Measurements from ENCODE around the gene PFKFB4.

Gene PFKFB4

GRCh38 chr3:48595526-48596121 lies 39.0 kb upstream of the PFKFB4 start:
- Histone ChIP-seq H3K27ac (ENCODE audit: insufficient read depth, low read depth, low read length, poor library complexity, severe bottlenecking) (no peak overlapping the region), H3K4me1 (ENCODE audit: control insufficient read depth, insufficient read depth, low read length) (peaks cover 20% of the 10 kb centered on the region), H3K27me3 (ENCODE audit: control insufficient read depth, insufficient read depth, low read length, poor library complexity, severe bottlenecking) (peaks cover 18% of the 10 kb centered on the region), H3K4me3 (ENCODE audit: insufficient read depth, low read depth, low read length) (peak overlapping the region; percentile 30), H3K9me3 (ENCODE audit: control insufficient read depth, low read length) (no peaks in the 10 kb centered on the region), H3K36me3 (ENCODE audit: control insufficient read depth, insufficient read depth, low read length) (peaks cover 21% of the 10 kb centered on the region)
- 26 to 31% methylated on average over 10 of the region's 10 CpGs for WGBS, 2 experiments

DNA sequence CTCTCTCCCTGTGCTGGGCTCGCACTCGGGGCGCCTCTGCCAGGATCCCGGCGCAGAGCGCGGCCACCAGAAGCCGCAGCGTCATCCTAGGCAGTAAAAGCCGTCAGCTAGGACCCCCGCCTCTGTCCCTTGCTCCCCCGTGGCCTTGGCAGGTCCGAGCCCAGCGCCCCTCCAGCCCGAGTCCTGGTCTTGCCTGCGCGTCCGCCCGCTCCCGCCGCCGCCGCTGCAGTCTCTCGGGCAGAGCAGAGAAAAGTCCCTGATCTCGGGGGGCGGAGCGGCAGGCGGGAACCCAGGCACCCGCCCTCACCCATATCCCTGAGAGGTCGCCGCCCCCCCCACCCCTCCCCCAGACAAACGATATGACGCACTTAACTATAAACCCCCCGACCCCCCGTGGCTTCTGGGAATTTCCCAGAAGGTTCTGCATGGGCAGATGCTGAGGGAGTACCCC lies 38.5 kb upstream of the PFKFB4 start, which contains the start of gene COL7A1:
TSS of gene COL7A1 (minus strand) at position 255 of the 451 bp plus-strand sequence. CDS start at position 85, 170 bp downstream.
- peaks cover 20% of the 10 kb centered on the region for H3K4me1 ChIP-seq (ENCODE audit: control insufficient read depth, insufficient read depth, low read length)
- H3K27ac ChIP-seq (ENCODE audit: insufficient read depth, low read depth, low read length, poor library complexity, severe bottlenecking) = no peak within 1 kb of the TSS
- no peaks in the 10 kb centered on the region for H3K9me3 ChIP-seq (ENCODE audit: control insufficient read depth, low read length)
- WGBS, 2 experiments = 3 to 4% methylated on average over 34 to 35 of the region's 35 CpGs
- peak within 1 kb of the TSS; percentile 30 for H3K4me3 ChIP-seq (ENCODE audit: insufficient read depth, low read depth, low read length)
- peaks cover 16% of the 10 kb centered on the region for H3K36me3 ChIP-seq (ENCODE audit: control insufficient read depth, insufficient read depth, low read length)
- H3K27me3 ChIP-seq (ENCODE audit: control insufficient read depth, insufficient read depth, low read length, poor library complexity, severe bottlenecking) = peaks cover 18% of the 10 kb centered on the region

GRCh38 chr3:48594417-48595049 lies 37.9 kb upstream of the PFKFB4 start:
- Histone ChIP-seq H3K4me3 (ENCODE audit: insufficient read depth, low read depth, low read length) (peak overlapping the region; percentile 30), H3K27ac (ENCODE audit: insufficient read depth, low read depth, low read length, poor library complexity, severe bottlenecking) (no peak overlapping the region), H3K36me3 (ENCODE audit: control insufficient read depth, insufficient read depth, low read length) (peaks cover 11% of the 10 kb centered on the region), H3K4me1 (ENCODE audit: control insufficient read depth, insufficient read depth, low read length) (peaks cover 20% of the 10 kb centered on the region), H3K27me3 (ENCODE audit: control insufficient read depth, insufficient read depth, low read length, poor library complexity, severe bottlenecking) (peaks cover 18% of the 10 kb centered on the region), H3K9me3 (ENCODE audit: control insufficient read depth, low read length) (no peaks in the 10 kb centered on the region)
- 30 to 33% methylated on average over 39 of the region's 39 CpGs for WGBS, 2 experiments

DNA sequence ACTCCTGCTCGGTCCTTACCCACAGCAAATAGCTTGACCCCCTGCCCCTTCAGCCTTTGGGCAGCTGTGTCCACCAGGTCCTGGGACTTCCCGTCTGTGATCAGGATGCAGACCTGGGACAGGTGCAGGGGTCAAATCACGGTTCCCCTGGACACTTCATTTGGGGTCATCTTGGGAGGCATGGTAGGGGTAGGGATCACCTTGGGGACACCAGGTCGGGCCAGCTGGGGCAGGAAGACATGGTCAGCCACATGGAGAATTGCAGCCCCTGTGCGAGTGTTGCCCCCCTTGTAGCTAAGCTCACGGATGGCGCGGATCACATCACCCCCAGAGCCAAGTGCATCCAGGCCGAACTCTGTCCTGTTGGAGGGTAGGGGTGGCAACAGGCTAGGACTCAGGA lies 36.7 kb upstream of the PFKFB4 start:
- peaks cover 20% of the 10 kb centered on the region for H3K4me1 ChIP-seq (ENCODE audit: control insufficient read depth, insufficient read depth, low read length)
- no peak overlapping the region for H3K4me3 ChIP-seq (ENCODE audit: insufficient read depth, low read depth, low read length)
- H3K9me3 ChIP-seq (ENCODE audit: control insufficient read depth, low read length) = no peaks in the 10 kb centered on the region
- 94 to 97% methylated on average over 9 of the region's 9 CpGs for whole genome bisulfite sequencing, 2 experiments
- no peaks in the 10 kb centered on the region for H3K36me3 ChIP-seq (ENCODE audit: control insufficient read depth, insufficient read depth, low read length)
- H3K27ac ChIP-seq (ENCODE audit: insufficient read depth, low read depth, low read length, poor library complexity, severe bottlenecking) = no peak overlapping the region
- H3K27me3 ChIP-seq (ENCODE audit: control insufficient read depth, insufficient read depth, low read length, poor library complexity, severe bottlenecking) = peaks cover 18% of the 10 kb centered on the region

DNA sequence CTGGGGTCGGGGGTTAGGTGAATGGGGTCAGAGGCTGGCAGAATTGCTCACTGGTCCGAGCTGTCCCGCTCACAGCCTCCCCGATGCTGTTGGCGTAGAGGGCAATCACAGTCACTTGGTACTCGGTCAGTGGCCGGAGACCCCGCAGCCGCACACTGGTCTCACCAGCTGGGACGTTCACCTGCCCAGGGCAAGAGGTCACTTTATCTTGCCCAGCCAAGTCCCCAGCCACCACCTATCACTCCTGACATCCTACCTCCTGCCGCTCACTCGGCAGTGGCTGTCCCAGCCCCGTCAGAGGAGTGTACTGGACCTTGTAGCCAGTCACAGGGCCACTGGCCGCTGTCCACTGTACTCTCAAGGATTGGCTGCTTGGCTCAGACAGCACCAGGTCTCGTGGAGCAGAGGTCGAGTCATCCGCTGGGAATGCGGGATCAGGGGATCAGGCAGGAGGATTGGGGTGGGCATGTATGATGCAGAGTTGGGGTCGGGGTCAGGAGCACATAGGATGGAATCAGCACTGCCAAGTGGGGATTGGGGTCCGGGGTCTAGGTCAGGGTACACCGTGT lies 36.0 kb upstream of the PFKFB4 start:
- H3K4me1 ChIP-seq (ENCODE audit: control insufficient read depth, insufficient read depth, low read length) = peaks cover 20% of the 10 kb centered on the region
- H3K4me3 ChIP-seq (ENCODE audit: insufficient read depth, low read depth, low read length) = no peak overlapping the region
- no peaks in the 10 kb centered on the region for H3K36me3 ChIP-seq (ENCODE audit: control insufficient read depth, insufficient read depth, low read length)
- no peaks in the 10 kb centered on the region for H3K9me3 ChIP-seq (ENCODE audit: control insufficient read depth, low read length)
- H3K27ac ChIP-seq (ENCODE audit: insufficient read depth, low read depth, low read length, poor library complexity, severe bottlenecking) = no peak overlapping the region
- H3K27me3 ChIP-seq (ENCODE audit: control insufficient read depth, insufficient read depth, low read length, poor library complexity, severe bottlenecking) = peaks cover 18% of the 10 kb centered on the region
- whole genome bisulfite sequencing, 2 experiments = 93 to 95% methylated on average over 21 of the region's 21 CpGs

DNA sequence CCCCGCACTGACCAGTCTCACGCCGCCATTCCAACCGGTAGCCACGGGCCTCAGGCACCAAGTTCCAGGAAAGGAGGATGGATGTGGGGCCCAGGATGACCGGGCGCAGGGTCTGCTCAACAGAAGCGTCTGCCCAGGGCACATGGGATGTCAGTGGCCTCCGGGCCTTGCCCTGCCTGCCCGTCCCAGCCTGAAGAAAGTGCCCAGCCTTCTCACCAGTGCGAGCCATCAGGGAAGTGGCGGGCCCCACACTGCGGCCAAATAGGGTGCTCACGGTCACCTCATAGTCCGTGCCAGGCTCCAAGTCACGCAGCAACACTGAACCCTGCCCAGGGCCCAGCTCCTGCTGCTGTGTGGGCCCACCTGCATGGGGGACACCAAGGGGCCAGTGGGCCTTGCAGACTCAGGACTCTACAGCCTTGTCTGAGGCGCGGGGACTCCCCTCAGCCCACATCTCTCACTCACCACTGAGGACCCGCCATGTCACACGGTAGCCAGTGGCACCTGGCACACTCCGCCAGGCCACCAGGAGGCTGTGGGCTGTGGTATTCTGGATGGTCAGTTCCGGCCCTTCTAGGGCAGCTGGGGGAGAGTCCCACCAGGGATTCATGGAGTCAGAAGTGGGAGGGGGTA lies 35.4 kb upstream of the PFKFB4 start:
- no peak overlapping the region for H3K27ac ChIP-seq (ENCODE audit: insufficient read depth, low read depth, low read length, poor library complexity, severe bottlenecking)
- H3K9me3 ChIP-seq (ENCODE audit: control insufficient read depth, low read length) = no peaks in the 10 kb centered on the region
- 95% methylated on average over 22 of the region's 22 CpGs for WGBS, 2 experiments

GRCh38 chr3:48591436-48591835 lies 34.8 kb upstream of the PFKFB4 start:
- H3K27ac ChIP-seq (ENCODE audit: insufficient read depth, low read depth, low read length, poor library complexity, severe bottlenecking) = no peak overlapping the region
- peaks cover 20% of the 10 kb centered on the region for H3K4me1 ChIP-seq (ENCODE audit: control insufficient read depth, insufficient read depth, low read length)
- peaks cover 18% of the 10 kb centered on the region for H3K27me3 ChIP-seq (ENCODE audit: control insufficient read depth, insufficient read depth, low read length, poor library complexity, severe bottlenecking)
- H3K36me3 ChIP-seq (ENCODE audit: control insufficient read depth, insufficient read depth, low read length) = no peaks in the 10 kb centered on the region
- no peak overlapping the region for H3K4me3 ChIP-seq (ENCODE audit: insufficient read depth, low read depth, low read length)
- no peaks in the 10 kb centered on the region for H3K9me3 ChIP-seq (ENCODE audit: control insufficient read depth, low read length)
- WGBS, 2 experiments = 93 to 96% methylated on average over 14 of the region's 14 CpGs

More for the DNA sequence above, 35.4 kb upstream of the PFKFB4 start:
- Histone ChIP-seq H3K36me3 (ENCODE audit: control insufficient read depth, insufficient read depth, low read length) (no peaks in the 10 kb centered on the region), H3K4me3 (ENCODE audit: insufficient read depth, low read depth, low read length) (no peak overlapping the region), H3K27me3 (ENCODE audit: control insufficient read depth, insufficient read depth, low read length, poor library complexity, severe bottlenecking) (peaks cover 18% of the 10 kb centered on the region), H3K4me1 (ENCODE audit: control insufficient read depth, insufficient read depth, low read length) (peaks cover 20% of the 10 kb centered on the region)

DNA sequence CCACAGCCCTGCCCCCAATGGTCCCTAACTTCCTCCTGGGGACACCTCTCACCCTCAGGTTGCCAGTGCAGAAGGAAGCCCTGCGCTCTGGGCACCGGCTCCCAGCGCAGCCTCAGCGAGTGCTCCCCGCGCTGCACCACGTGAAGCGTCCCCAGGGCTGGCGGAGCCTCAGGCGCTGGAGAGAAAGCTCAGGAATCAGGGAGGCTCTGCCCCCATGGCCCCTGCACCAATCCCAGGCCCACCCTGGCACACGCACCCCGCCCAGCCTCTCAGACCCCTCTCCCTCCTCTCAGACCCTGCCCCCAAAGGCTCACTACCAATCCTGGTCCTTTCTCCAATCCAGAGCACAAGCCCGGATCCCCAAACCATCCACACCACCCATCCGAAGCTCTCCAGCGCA lies 31.6 kb upstream of the PFKFB4 start:
- 90 to 91% methylated on average over 15 of the region's 15 CpGs for WGBS, 2 experiments
- H3K36me3 ChIP-seq (ENCODE audit: control insufficient read depth, insufficient read depth, low read length) = no peaks in the 10 kb centered on the region
- H3K4me3 ChIP-seq (ENCODE audit: insufficient read depth, low read depth, low read length) = no peak overlapping the region
- H3K27ac ChIP-seq (ENCODE audit: insufficient read depth, low read depth, low read length, poor library complexity, severe bottlenecking) = no peak overlapping the region
- no peaks in the 10 kb centered on the region for H3K4me1 ChIP-seq (ENCODE audit: control insufficient read depth, insufficient read depth, low read length)
- H3K27me3 ChIP-seq (ENCODE audit: control insufficient read depth, insufficient read depth, low read length, poor library complexity, severe bottlenecking) = no peaks in the 10 kb centered on the region
- no peaks in the 10 kb centered on the region for H3K9me3 ChIP-seq (ENCODE audit: control insufficient read depth, low read length)

DNA sequence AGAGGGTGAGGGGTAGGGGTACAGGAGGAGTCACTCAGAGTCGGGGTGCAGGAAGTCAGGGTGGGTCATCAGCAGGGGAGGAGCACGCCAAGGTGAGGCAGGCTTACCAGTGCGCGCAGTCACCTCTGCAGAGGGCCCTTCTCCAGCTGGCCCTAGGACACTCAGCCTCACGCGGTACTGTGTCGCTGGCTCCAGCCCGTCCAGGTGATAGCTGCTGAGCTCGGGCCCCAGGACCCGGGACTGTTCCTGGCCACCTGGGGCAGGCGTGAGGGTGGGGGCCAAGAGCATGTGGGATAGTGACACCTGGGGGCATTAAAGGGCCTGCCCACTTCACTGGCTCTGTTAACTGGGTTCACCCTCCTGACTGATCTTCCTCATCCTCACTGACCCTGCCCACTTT lies 31.1 kb upstream of the PFKFB4 start:
- WGBS, 2 experiments = 94% methylated on average over 11 of the region's 11 CpGs
- Histone ChIP-seq H3K4me1 (ENCODE audit: control insufficient read depth, insufficient read depth, low read length) (no peaks in the 10 kb centered on the region), H3K27me3 (ENCODE audit: control insufficient read depth, insufficient read depth, low read length, poor library complexity, severe bottlenecking) (no peaks in the 10 kb centered on the region), H3K4me3 (ENCODE audit: insufficient read depth, low read depth, low read length) (no peak overlapping the region), H3K27ac (ENCODE audit: insufficient read depth, low read depth, low read length, poor library complexity, severe bottlenecking) (no peak overlapping the region), H3K36me3 (ENCODE audit: control insufficient read depth, insufficient read depth, low read length) (no peaks in the 10 kb centered on the region), H3K9me3 (ENCODE audit: control insufficient read depth, low read length) (no peaks in the 10 kb centered on the region)

GRCh38 chr3:48585411-48585810 lies 28.8 kb upstream of the PFKFB4 start:
- Histone ChIP-seq H3K27ac (ENCODE audit: insufficient read depth, low read depth, low read length, poor library complexity, severe bottlenecking) (no peak overlapping the region), H3K27me3 (ENCODE audit: control insufficient read depth, insufficient read depth, low read length, poor library complexity, severe bottlenecking) (no peaks in the 10 kb centered on the region), H3K36me3 (ENCODE audit: control insufficient read depth, insufficient read depth, low read length) (no peaks in the 10 kb centered on the region), H3K4me3 (ENCODE audit: insufficient read depth, low read depth, low read length) (no peak overlapping the region), H3K9me3 (ENCODE audit: control insufficient read depth, low read length) (no peaks in the 10 kb centered on the region), H3K4me1 (ENCODE audit: control insufficient read depth, insufficient read depth, low read length) (no peaks in the 10 kb centered on the region)
- WGBS, 2 experiments = 93 to 94% methylated on average over 8 of the region's 8 CpGs
